ENCODE measurements around the gene RNF151. TPM values are rescaled to one million over a fixed set of nuclear protein-coding genes. Genes with fewer than 3 reads are reported as not detected.

Gene RNF151
- total RNA-seq, 4 donors from 2014 or later = not detected

DNA sequence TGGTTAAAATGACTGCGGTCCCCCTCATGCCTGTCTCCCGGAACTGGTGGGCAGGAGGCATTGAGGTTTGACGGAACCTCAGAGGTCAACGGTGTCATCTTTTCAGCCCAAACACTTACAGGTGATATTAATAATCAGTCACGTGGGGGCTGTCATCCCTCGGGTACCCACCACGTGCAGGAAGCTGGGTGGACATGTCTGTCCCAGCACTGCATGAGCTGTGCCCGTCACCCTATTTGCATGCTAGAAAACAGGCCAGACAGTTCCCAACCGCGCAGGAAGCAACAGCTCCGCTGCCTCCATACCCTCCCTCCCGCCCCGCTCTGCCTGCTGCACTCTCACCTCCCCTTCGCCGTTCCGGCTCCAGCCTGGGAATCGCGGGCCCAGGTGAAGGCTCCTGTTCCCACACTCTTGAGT lies 24.5 kb downstream of the RNF151 start:
- Histone ChIP-seq H3K9me3 (no peaks in the 10 kb centered on the region), H3K4me1 (peaks cover 0 to 37% (median 21%) of the 10 kb centered on the region in 3 donors), H3K27ac (no peak overlapping the region), H3K36me3 (peaks cover 0 to 14% of the 10 kb centered on the region in 2 donors), H3K4me3 (peak overlapping the region in 1 of 2 donors; percentile 49), H3K27me3 (peaks cover 52% of the 10 kb centered on the region)
- 8% methylated on average over 4 of the region's 18 CpGs; no CpG with 5 or more reads in 1 of the 2 donors for WGBS, 2 donors (ENCODE audit: low coverage in 1 of 2)
- TF ChIP-seq EP300 (IDR thresholded peaks at IDR 0.05) (no peak), POLR2AphosphoS5 (IDR thresholded peaks at IDR 0.05) (no peak), POLR2A (IDR thresholded peaks at IDR 0.05) (no peak)
- TF ChIP-seq, protein P1, sequence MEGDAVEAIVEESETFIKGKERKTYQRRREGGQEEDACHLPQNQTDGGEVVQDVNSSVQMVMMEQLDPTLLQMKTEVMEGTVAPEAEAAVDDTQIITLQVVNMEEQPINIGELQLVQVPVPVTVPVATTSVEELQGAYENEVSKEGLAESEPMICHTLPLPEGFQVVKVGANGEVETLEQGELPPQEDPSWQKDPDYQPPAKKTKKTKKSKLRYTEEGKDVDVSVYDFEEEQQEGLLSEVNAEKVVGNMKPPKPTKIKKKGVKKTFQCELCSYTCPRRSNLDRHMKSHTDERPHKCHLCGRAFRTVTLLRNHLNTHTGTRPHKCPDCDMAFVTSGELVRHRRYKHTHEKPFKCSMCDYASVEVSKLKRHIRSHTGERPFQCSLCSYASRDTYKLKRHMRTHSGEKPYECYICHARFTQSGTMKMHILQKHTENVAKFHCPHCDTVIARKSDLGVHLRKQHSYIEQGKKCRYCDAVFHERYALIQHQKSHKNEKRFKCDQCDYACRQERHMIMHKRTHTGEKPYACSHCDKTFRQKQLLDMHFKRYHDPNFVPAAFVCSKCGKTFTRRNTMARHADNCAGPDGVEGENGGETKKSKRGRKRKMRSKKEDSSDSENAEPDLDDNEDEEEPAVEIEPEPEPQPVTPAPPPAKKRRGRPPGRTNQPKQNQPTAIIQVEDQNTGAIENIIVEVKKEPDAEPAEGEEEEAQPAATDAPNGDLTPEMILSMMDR (IDR thresholded peaks at IDR 0.05) = no peak
- no peak for ATAC-seq

DNA sequence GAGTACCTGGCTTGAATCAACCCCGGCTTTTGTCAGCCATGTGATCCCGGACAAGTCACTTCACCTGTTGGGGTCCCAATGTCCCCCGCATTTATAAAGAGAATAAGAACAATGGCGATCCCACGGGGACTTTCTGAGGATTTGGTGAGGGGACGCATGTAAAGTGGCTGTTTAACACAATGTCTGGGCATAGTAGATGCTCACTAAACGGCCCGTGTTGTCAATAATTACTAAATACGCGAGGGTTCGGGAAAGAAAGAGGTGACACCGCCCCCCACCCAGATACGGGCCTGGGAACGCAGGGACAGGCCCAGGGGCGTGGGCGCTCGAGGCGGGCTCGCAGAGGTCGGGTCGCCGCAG lies 24.9 kb downstream of the RNF151 start:
- no peaks in the 10 kb centered on the region for H3K9me3 ChIP-seq
- peak overlapping the region; percentile 5 to 49 for H3K4me3 ChIP-seq
- no peak for ATAC-seq
- H3K36me3 ChIP-seq = peaks cover 0 to 12% of the 10 kb centered on the region in 2 donors
- H3K4me1 ChIP-seq = peaks cover 0 to 38% (median 21%) of the 10 kb centered on the region in 3 donors
- peak overlapping the region in 2 of 4 donors; percentile 30 to 40 for H3K27ac ChIP-seq
- TF ChIP-seq POLR2AphosphoS5 (IDR thresholded peaks at IDR 0.05) = no peak
- TF ChIP-seq EP300 (IDR thresholded peaks at IDR 0.05) = no peak
- no peak for TF ChIP-seq POLR2A (IDR thresholded peaks at IDR 0.05)
- TF ChIP-seq, protein P1 (IDR thresholded peaks at IDR 0.05) = no peak
- H3K27me3 ChIP-seq = peaks cover 52% of the 10 kb centered on the region
- 14% methylated on average over 19 of the region's 22 CpGs; no CpG with 5 or more reads in 1 of the 2 donors for WGBS, 2 donors (ENCODE audit: low coverage in 1 of 2)

DNA sequence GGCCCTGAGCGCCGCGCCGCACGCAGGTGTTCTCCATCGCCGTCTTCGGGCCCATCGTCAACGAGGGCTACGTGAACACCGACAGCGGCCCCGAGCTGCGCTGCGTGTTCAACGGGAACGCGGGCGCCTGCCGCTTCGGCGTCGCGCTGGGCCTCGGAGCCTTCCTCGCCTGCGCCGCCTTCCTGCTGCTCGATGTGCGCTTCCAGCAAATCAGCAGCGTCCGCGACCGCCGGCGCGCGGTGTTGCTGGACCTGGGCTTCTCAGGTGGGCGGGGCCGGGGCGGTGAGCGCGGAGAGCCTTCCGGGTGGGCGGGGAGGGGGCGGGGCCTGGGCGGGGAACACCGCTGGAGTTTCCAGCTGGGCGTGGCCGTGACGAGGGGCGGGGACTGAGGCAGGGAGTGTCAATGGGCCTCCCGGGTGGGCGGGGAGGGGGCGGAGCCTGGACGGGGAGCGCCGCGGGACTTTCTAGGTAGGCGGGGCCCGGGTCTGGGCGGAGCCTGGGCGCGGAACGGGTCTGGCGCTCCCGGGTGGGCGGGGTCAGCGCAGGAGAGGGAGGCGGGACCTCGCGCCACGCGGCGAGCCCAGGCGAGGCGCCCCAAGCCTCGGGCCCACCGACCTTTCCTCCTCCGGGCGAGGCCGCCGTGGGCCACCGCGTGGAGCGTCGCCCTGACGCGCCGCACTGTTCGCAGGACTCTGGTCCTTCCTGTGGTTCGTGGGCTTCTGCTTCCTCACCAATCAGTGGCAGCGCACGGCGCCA lies 25.5 kb downstream of the RNF151 start:
- TF ChIP-seq EP300 (IDR thresholded peaks at IDR 0.05) (no peak), POLR2A (IDR thresholded peaks at IDR 0.05) (no peak), POLR2AphosphoS5 (IDR thresholded peaks at IDR 0.05) (no peak)
- TF ChIP-seq, protein P1 (IDR thresholded peaks at IDR 0.05) = no peak
- peak overlapping the region in 2 of 4 donors; percentile 30 to 40 for H3K27ac ChIP-seq
- H3K9me3 ChIP-seq = no peaks in the 10 kb centered on the region
- peak; percentile 81 for ATAC-seq
- H3K4me3 ChIP-seq = peak overlapping the region; percentile 5 to 49
- peaks cover 0 to 43% (median 25%) of the 10 kb centered on the region in 3 donors for H3K4me1 ChIP-seq
- peaks cover 0 to 12% of the 10 kb centered on the region in 2 donors for H3K36me3 ChIP-seq
- 0% methylated on average over 3 of the region's 96 CpGs; no CpG with 5 or more reads in 1 of the 2 donors for WGBS, 2 donors (ENCODE audit: low coverage in 1 of 2)
- H3K27me3 ChIP-seq = peaks cover 52% of the 10 kb centered on the region

- no peak overlapping the region for H3K27ac ChIP-seq
- peaks cover 0 to 45% (median 25%) of the 10 kb centered on the region in 3 donors for H3K4me1 ChIP-seq
- peak overlapping the region in 1 of 2 donors; percentile 49 for H3K4me3 ChIP-seq
- no peak for ATAC-seq
- WGBS, 2 donors (ENCODE audit: low coverage in 1 of 2) = no CpG with 5 or more reads among the region's 50 CpGs
- H3K9me3 ChIP-seq = no peaks in the 10 kb centered on the region
- no peak for TF ChIP-seq POLR2AphosphoS5 (IDR thresholded peaks at IDR 0.05)
- peaks cover 52% of the 10 kb centered on the region for H3K27me3 ChIP-seq
- peaks cover 0 to 14% of the 10 kb centered on the region in 2 donors for H3K36me3 ChIP-seq
These were observed 26.2 kb downstream of the RNF151 start for GRCh38 chr16:1992704-1993317.

DNA sequence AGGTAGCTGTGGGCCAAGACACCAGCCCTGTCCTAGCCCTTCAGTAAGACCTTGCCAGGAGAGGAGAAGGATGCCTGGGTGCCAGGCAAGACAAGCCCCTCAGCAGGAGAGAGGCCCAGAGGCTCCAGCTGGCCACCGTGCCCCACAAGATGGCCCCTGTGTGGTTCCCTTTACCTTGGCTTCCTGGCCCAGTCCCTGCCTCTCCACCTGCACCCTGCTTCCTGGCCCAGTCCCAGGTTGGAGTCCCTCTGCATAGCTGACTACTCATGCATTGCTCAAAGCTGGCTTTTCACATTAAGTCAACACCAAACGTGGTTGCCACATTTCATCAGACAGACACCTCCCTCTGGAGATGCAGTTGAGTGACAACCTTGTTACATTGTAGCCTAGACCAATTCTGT lies 27.1 kb downstream of the RNF151 start:
- Histone ChIP-seq H3K27ac (no peak overlapping the region), H3K27me3 (peaks cover 43% of the 10 kb centered on the region), H3K9me3 (no peaks in the 10 kb centered on the region), H3K36me3 (peaks cover 0 to 24% of the 10 kb centered on the region in 2 donors), H3K4me1 (peaks cover 0 to 45% (median 25%) of the 10 kb centered on the region in 3 donors), H3K4me3 (no peak overlapping the region)
- 22% methylated on average over 1 of the region's 2 CpGs; no CpG with 5 or more reads in 1 of the 2 donors for WGBS, 2 donors (ENCODE audit: low coverage in 1 of 2)
- TF ChIP-seq POLR2AphosphoS5 (IDR thresholded peaks at IDR 0.05) (no peak), EP300 (IDR thresholded peaks at IDR 0.05) (no peak), POLR2A (IDR thresholded peaks at IDR 0.05) (no peak)
- TF ChIP-seq, protein P1 (IDR thresholded peaks at IDR 0.05) = no peak
- no peak for ATAC-seq
